Vagina (tissue), 2 donors: Measurements from ENCODE around the gene TASOR2. TPM values are rescaled to one million over a fixed set of nuclear protein-coding genes. Genes with fewer than 3 reads are reported as not detected.

Experiments used
- DNase-seq, 2 donors: peaks; one replicate each; pipeline ENCODE4 v3.0.0-alpha.2; 2017; ENCODE audit errors: extremely low spot score in 2 of 2
- H3K27ac ChIP-seq: fragments of 200-600 bp; sonication (generic); one replicate; pipeline ENCODE4 v1.5.1; 2019
- H3K27me3 ChIP-seq: fragments of 200-600 bp; sonication (generic); one replicate; pipeline ENCODE4 v1.5.1; 2019
- H3K36me3 ChIP-seq, 2 donors: fragments of 200-600 bp; sonication (generic); one replicate each; pipeline ENCODE4 v1.5.1; 2017 to 2019
- H3K4me1 ChIP-seq: fragments of 200-600 bp; sonication (generic); one replicate; pipeline ENCODE4 v1.5.1; 2019
- H3K4me3 ChIP-seq, 2 donors: fragments of 200-600 bp; sonication (generic); 1 replicate in 1 of 2; 2 replicates in 1 of 2; pipeline ENCODE4 v1.5.1; 2016 to 2019
- H3K9me3 ChIP-seq: fragments of 200-600 bp; sonication (generic); one replicate; pipeline ENCODE4 v1.5.1; 2019
- POLR2A ChIP-seq, 2 donors: fragments of 450-650 bp; IDR thresholded peaks; one replicate each; pipeline ENCODE4 v1.6.1; 2017; ENCODE audit warnings: antibody characterized with exemption in 2 of 2, mild to moderate bottlenecking in 2 of 2, moderate library complexity in 2 of 2
- POLR2AphosphoS5 ChIP-seq, 2 donors: sonication (generic); formaldehyde crosslinking; IDR thresholded peaks; one replicate each; pipeline ENCODE4 v1.9.0; 2017; ENCODE audit warnings: antibody characterized with exemption in 2 of 2, mild to moderate bottlenecking in 2 of 2, low read depth in 1 of 2; ENCODE audit not compliant: insufficient read depth in 1 of 2
- intact Hi-C: fragments of 100-400 bp; cut with DNase I; formaldehyde crosslinking; loops from one replicate; pipeline ENCODE4 v1.15.1; 2023
- total RNA-seq: library from RNA; depleted of rRNA; stranded (reverse); fragments of >200 nt; gene quantifications from one replicate; pipeline ENCODE4 v1.2.3, GENCODE V29; 2016
- TF ChIP-seq, protein P1 (sequence below), 3 experiments: fragments of 450-650 bp in 2 of 3; fragments of 200-600 bp in 1 of 3; sonication (generic) in 1 of 3; IDR thresholded peaks; one replicate each; pipeline ENCODE4 v1.5.1; 2017 to 2019; ENCODE audit warnings: antibody characterized with exemption in 3 of 3, mild to moderate bottlenecking in 2 of 3, moderate library complexity in 2 of 3

TASOR2 gene
- total RNA-seq, 1 donor from 2014 or later = 51.6 TPM

DNA sequence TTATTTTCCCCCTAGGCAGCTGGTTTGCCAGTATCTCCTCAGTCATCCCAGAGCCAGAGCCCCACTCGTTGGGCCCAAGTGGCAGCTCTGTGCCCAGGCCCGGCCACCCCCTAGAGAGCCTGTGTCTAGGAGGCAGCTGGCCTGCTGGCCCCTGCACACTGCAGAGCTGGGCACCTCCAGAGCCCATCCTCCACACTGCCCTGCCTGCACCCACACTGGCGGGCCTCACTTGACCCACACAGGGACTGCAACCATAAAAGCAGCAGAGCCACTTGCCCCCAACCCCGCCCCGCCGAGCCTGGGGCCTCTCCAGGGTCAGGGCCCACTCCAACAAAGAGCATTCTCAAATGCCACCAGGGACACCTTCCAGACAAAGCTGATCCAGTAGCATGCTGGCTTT is 23.6 kb upstream of the TASOR2 start:
- Histone ChIP-seq H3K9me3 (no peaks in the 10 kb centered on the region), H3K4me1 (peaks cover 42% of the 10 kb centered on the region), H3K27me3 (no peaks in the 10 kb centered on the region), H3K4me3 (no peak overlapping the region), H3K36me3 (no peaks in the 10 kb centered on the region), H3K27ac (no peak overlapping the region)
- DNase-seq = no peak
- intact Hi-C loops = loop anchor here (10.0 kb wide), 1 partner anchor 224 kb away; the partner anchor contains the start of gene ANKRD16
- TF ChIP-seq POLR2A (IDR thresholded peaks at IDR 0.05) (no peak), POLR2AphosphoS5 (IDR thresholded peaks at IDR 0.05; ENCODE audit: insufficient read depth in 1 of 2, low read depth in 1 of 2) (no peak)
- TF ChIP-seq, protein P1, sequence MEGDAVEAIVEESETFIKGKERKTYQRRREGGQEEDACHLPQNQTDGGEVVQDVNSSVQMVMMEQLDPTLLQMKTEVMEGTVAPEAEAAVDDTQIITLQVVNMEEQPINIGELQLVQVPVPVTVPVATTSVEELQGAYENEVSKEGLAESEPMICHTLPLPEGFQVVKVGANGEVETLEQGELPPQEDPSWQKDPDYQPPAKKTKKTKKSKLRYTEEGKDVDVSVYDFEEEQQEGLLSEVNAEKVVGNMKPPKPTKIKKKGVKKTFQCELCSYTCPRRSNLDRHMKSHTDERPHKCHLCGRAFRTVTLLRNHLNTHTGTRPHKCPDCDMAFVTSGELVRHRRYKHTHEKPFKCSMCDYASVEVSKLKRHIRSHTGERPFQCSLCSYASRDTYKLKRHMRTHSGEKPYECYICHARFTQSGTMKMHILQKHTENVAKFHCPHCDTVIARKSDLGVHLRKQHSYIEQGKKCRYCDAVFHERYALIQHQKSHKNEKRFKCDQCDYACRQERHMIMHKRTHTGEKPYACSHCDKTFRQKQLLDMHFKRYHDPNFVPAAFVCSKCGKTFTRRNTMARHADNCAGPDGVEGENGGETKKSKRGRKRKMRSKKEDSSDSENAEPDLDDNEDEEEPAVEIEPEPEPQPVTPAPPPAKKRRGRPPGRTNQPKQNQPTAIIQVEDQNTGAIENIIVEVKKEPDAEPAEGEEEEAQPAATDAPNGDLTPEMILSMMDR (IDR thresholded peaks at IDR 0.05) = no peak

DNA sequence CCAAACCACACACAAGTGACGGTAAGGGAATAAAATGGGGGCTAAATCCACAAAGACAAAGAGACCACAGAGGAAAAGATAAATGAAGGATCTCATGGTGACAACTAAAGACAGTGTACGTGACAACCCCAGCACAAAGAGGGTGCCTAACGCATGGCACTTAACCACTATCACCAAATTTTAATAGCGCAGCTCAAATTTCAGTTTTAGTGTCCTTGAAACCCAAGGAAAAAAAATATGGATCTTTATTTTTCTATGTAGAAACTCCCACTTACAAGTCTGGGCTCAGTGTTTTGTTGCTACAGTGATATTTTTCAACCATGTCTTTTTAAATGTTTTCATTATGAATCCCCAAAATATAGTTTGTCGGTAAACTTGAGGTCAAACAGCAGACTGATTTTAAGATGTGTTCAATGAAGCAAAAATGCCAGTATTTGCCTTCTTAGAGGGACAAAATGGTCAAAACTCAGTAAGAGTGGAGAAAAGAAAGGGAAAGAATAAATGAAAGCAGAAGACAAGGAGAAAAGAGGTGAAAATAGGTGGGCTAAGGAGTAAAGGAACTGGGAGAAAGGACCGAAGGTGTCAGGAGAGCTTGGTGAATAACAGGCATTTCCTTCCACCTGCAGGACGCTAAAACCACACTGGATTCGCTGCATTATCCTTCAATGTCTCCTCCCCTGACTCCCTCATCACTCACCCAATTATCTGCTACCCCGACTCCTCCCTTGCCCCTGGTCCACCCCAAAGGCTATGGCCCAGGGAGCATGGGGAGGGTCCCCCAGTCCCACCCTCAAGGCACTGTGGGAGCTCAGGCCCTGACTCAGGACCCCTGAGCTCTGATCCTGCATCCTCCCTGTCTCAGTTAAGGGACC is 21.7 kb upstream of the TASOR2 start:
- H3K9me3 ChIP-seq = no peaks in the 10 kb centered on the region
- no peak overlapping the region for H3K4me3 ChIP-seq
- peak; percentile 34 to 56 for DNase-seq
- no peak for TF ChIP-seq POLR2A (IDR thresholded peaks at IDR 0.05)
- TF ChIP-seq POLR2AphosphoS5 (IDR thresholded peaks at IDR 0.05; ENCODE audit: insufficient read depth in 1 of 2, low read depth in 1 of 2) = no peak
- TF ChIP-seq, protein P1 (IDR thresholded peaks at IDR 0.05) = no peak
- H3K36me3 ChIP-seq = no peaks in the 10 kb centered on the region
- H3K4me1 ChIP-seq = peaks cover 54% of the 10 kb centered on the region
- no peak overlapping the region for H3K27ac ChIP-seq
- no peaks in the 10 kb centered on the region for H3K27me3 ChIP-seq
- intact Hi-C loops = loop anchor here (10.0 kb wide), 1 partner anchor 222 kb away; the partner anchor contains the start of gene ANKRD16

DNA sequence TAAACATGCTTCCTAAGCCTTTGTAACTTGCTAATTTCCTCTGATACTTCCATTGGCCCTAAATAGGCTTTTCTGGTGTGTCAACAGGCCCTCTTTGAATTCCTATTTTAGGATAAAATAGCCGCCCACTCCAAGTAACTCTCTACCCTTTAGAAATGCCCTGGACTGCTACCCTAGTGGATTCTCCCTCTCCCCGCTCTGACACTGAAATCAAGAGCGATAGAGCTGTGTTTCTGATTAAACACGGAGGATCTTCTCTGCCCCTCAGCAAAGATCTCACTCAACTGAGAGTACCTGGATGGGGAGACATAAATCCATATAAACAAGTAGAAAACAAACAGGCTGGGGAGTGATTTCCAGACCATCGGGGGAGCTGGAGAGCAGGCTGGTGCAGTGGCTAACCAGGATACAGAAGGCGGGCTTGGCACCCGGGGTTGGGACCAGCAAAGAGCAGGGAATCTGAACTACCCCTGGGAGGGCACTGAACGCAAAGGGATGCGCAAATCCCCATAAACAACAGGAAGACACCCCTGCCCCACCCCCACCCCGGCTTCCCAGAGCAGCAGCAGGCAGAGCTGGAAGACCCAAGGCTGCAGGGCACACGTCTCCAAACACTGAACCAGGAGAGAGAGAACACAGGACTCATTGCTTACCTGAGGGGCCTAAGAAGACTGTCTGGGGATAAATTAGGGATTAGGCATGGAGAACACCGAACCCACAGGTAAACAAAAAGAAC is 20.8 kb upstream of the TASOR2 start:
- intact Hi-C loops = loop anchor here (10.0 kb wide), 1 partner anchor 221 kb away; the partner anchor contains the start of gene ANKRD16

DNA sequence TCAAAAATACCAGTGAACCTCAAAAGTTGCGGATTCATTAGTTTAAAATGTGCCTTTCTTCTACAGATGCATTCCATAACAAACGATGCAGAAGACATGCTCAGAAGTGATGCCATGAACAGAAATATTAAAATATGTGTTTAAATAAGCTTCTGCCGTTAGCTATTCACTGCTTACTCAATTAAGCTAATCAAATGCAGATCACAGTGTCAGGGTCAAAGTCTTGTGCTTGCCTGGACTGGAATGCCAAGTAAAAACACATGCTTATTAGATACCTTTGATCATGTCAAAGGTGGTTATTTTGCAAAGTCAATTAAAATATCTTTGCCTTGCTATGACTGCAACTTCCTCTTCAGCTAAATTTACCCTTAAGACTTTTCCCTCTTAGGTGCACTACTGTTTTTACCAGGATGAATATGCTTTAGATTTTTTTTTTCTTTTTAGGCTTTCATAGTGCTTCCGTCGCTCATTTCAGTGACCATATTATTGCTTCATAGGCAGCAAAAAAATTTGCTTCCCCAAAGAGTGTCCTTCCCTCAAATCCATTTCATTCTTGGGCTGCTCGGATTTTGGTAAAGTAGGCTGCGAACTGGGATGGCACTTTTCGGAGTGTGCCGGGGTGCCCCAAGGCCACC is 19.1 kb upstream of the TASOR2 start:
- intact Hi-C loops = loop anchor here (10.0 kb wide), 1 partner anchor 219 kb away; the partner anchor contains the start of gene ANKRD16
- peak overlapping the region; percentile 84 for H3K27ac ChIP-seq
- TF ChIP-seq POLR2A (IDR thresholded peaks at IDR 0.05) (no peak), POLR2AphosphoS5 (IDR thresholded peaks at IDR 0.05; ENCODE audit: insufficient read depth in 1 of 2, low read depth in 1 of 2) (no peak)
- TF ChIP-seq, protein P1 (IDR thresholded peaks at IDR 0.05) = no peak
- peaks cover 41% of the 10 kb centered on the region for H3K4me1 ChIP-seq
- no peaks in the 10 kb centered on the region for H3K9me3 ChIP-seq
- no peaks in the 10 kb centered on the region for H3K27me3 ChIP-seq
- DNase-seq = no peak
- peak overlapping the region; percentile 95 to 96 for H3K4me3 ChIP-seq
- H3K36me3 ChIP-seq = no peaks in the 10 kb centered on the region

More for the DNA sequence above, 20.8 kb upstream of the TASOR2 start:
- TF ChIP-seq, protein P1 (IDR thresholded peaks at IDR 0.05) = no peak
- no peak for TF ChIP-seq POLR2A (IDR thresholded peaks at IDR 0.05)
- TF ChIP-seq POLR2AphosphoS5 (IDR thresholded peaks at IDR 0.05; ENCODE audit: insufficient read depth in 1 of 2, low read depth in 1 of 2) = no peak
- peak in 1 of 2 donors; percentile 90 for DNase-seq
- Histone ChIP-seq H3K9me3 (no peaks in the 10 kb centered on the region), H3K4me3 (no peak overlapping the region), H3K27me3 (no peaks in the 10 kb centered on the region), H3K36me3 (no peaks in the 10 kb centered on the region), H3K4me1 (peaks cover 54% of the 10 kb centered on the region), H3K27ac (no peak overlapping the region)
